H1 (cell line): ENCODE measurements around the gene PPP1R3G. TPM values are rescaled to one million over a fixed set of nuclear protein-coding genes. Genes with fewer than 3 reads are reported as not detected.

Experiments used
- EP300 ChIP-seq, 2 experiments: IDR thresholded peaks; 1 replicate in 1 of 2; 2 replicates in 1 of 2; pipeline ENCODE4 v1.6.1; 2011 to 2012; ENCODE audit warnings: low read depth in 2 of 2, low read length in 2 of 2, mild to moderate bottlenecking in 2 of 2, borderline replicate concordance in 1 of 2, inconsistent platforms in 1 of 2, moderate library complexity in 1 of 2
- GABPA ChIP-seq: IDR thresholded peaks from 2 replicates; pipeline ENCODE4 v1.6.1; 2011; ENCODE audit warnings: mild to moderate bottlenecking, low read length, moderate library complexity, borderline replicate concordance; ENCODE audit not compliant: insufficient read depth
- RAD21 ChIP-seq, 2 experiments: IDR thresholded peaks in 1 of 2; conservative IDR thresholded peaks in 1 of 2; 2 replicates each; pipeline ENCODE4 v1.6.1; 2011; ENCODE audit warnings: low read depth in 2 of 2, low read length in 2 of 2, improper control_type of control experiment in 1 of 2, inconsistent platforms in 1 of 2, mild to moderate bottlenecking in 1 of 2, moderate library complexity in 1 of 2
- RNF2 ChIP-seq: fragments of 200-900, 300-1000 bp; sonication (generic); IDR thresholded peaks from 2 replicates; pipeline ENCODE4 v1.7.1; 2016; ENCODE audit warnings: borderline replicate concordance, low read depth, mild to moderate bottlenecking, antibody characterized with exemption, low read length; ENCODE audit not compliant: poor library complexity, severe bottlenecking; ENCODE audit errors: missing control alignments
- SIRT6 ChIP-seq: IDR thresholded peaks from one replicate; pipeline ENCODE4 v1.7.1; 2012; ENCODE audit warnings: low read length, inconsistent platforms
- SP1 ChIP-seq: IDR thresholded peaks from 2 replicates; pipeline ENCODE4 v1.6.1; 2011; ENCODE audit warnings: low read depth, low read length
- polyA plus RNA-seq, 7 experiments: library from polyadenylated mRNA; depleted of rRNA in 3 of 7; stranded (reverse) in 5 of 7; unstranded in 2 of 7; fragments of >200 nt in 5 of 7; fragments of 200-250 nt in 2 of 7; gene quantifications; 1 replicate in 5 of 7; 2 replicates in 1 of 7; 4 replicates in 1 of 7; pipeline versions ENCODE4 v1.2.1 to v1.2.3, GENCODE V29; 2011 to 2013; ENCODE audit warnings: missing spikeins in 2 of 7, mixed read lengths in 2 of 7
- total RNA-seq: library from RNA; stranded (reverse); fragmentation: NEBNext Ultra II Directional; extraction: Animal tissue kit (Norgen Biotek cat#: 25700); gene quantifications from 2 replicates; pipeline ENCODE4 v1.2.1, GENCODE V29; 2021

Gene PPP1R3G
- total and polyA plus RNA-seq, 2 of the 8 experiments (the other 6 are each of a cell fraction or from before 2014, with no cell fraction given): 0.03 to 0.09 TPM

- TF ChIP-seq GABPA (no peak), SP1 (no peak), RNF2 (no peak), EP300 (IDR thresholded peaks at IDR 0.05; ENCODE audit: borderline replicate concordance in 1 of 2, low read depth in 2 of 2, low read length in 2 of 2) (no peak), SIRT6 (no peak), RAD21 (IDR thresholded peaks at IDR 0.05 in 1 of 2, conservative IDR thresholded peaks at IDR 0.05 in 1 of 2; ENCODE audit: low read depth in 2 of 2, low read length in 2 of 2) (no peak)
Measured at GRCh38 chr6:5116243-5116991, 31.3 kb downstream of the PPP1R3G start (continued).
